HepG2 (cell line): Measurements from ENCODE around the gene TACC3. TPM values are rescaled to one million over a fixed set of nuclear protein-coding genes. Genes with fewer than 3 reads are reported as not detected.
A peak's percentile ranks its signal among the peaks of the same experiment; 100 is the strongest.

ENCODE experiments used
- ARHGAP35 ChIP-seq: sonication (generic); formaldehyde crosslinking; IDR thresholded peaks from 2 replicates; pipeline ENCODE4 v1.9.0; 2022; ENCODE audit warnings: mild to moderate bottlenecking, inconsistent platforms, moderate library complexity, missing genetic modification reagents, borderline replicate concordance
- BORCS8-MEF2B ChIP-seq: sonication (generic); formaldehyde crosslinking; IDR thresholded peaks from 2 replicates; pipeline ENCODE4 v1.8.0; 2022; ENCODE audit warnings: mild to moderate bottlenecking, missing genetic modification reagents
- FOSL2 ChIP-seq: sonication (generic); formaldehyde crosslinking; IDR thresholded peaks from 2 replicates; pipeline ENCODE4 v1.4.0; 2020; ENCODE audit warnings: missing genetic modification reagents
- FOXK1 ChIP-seq: sonication (generic); formaldehyde crosslinking; IDR thresholded peaks from 2 replicates; pipeline ENCODE4 v1.4.0; 2020; ENCODE audit warnings: low read depth, missing genetic modification reagents, borderline replicate concordance
- JUND ChIP-seq: sonication (generic); formaldehyde crosslinking; IDR thresholded peaks from 2 replicates; pipeline ENCODE4 v1.8.0; 2022; ENCODE audit warnings: mild to moderate bottlenecking, missing genetic modification reagents
- PAWR ChIP-seq: sonication (generic); formaldehyde crosslinking; IDR thresholded peaks from 2 replicates; pipeline ENCODE4 v1.4.0; 2020; ENCODE audit warnings: missing genetic modification reagents, mild to moderate bottlenecking, borderline replicate concordance
- SIX1 ChIP-seq: sonication (generic); formaldehyde crosslinking; IDR thresholded peaks from 2 replicates; pipeline ENCODE4 v1.4.0; 2020; ENCODE audit warnings: missing genetic modification reagents, borderline replicate concordance
- SKI ChIP-seq: fragments of 450-650 bp; IDR thresholded peaks from one replicate; pipeline ENCODE4 v1.6.1; 2018; ENCODE audit warnings: mild to moderate bottlenecking; ENCODE audit not compliant: partially characterized antibody
- SYNCRIP ChIP-seq: fragments of 200-400 bp; formaldehyde crosslinking; IDR thresholded peaks from 2 replicates; pipeline ENCODE4 v1.6.1; 2018; ENCODE audit warnings: mild to moderate bottlenecking, low read depth, low read length; ENCODE audit not compliant: insufficient read depth
- TBX3 ChIP-seq: fragments of 450-650 bp; IDR thresholded peaks from 2 replicates; pipeline ENCODE4 v1.6.1; 2017; ENCODE audit warnings: antibody characterized with exemption, mild to moderate bottlenecking, inconsistent platforms, borderline replicate concordance
- ZFYVE20 ChIP-seq: sonication (generic); formaldehyde crosslinking; IDR thresholded peaks from 2 replicates; pipeline ENCODE4 v1.8.0; 2023; ENCODE audit warnings: low read depth, mild to moderate bottlenecking, moderate library complexity, missing genetic modification reagents, borderline replicate concordance
- ZNF20 ChIP-seq: sonication (generic); formaldehyde crosslinking; IDR thresholded peaks from 2 replicates; pipeline ENCODE4 v1.4.0; 2020; ENCODE audit warnings: mild to moderate bottlenecking, moderate library complexity, missing genetic modification reagents
- ZNF207 ChIP-seq: fragments of 450-650 bp; IDR thresholded peaks from 2 replicates; pipeline ENCODE4 v1.6.1; 2016; ENCODE audit warnings: antibody characterized with exemption, borderline replicate concordance
- ZNF318 ChIP-seq: sonication (generic); formaldehyde crosslinking; IDR thresholded peaks from 2 replicates; pipeline ENCODE4 v1.4.0; 2020; ENCODE audit warnings: mild to moderate bottlenecking, missing genetic modification reagents
- ZNF343 ChIP-seq: sonication (generic); formaldehyde crosslinking; IDR thresholded peaks from 2 replicates; pipeline ENCODE4 v1.4.0; 2020; ENCODE audit warnings: mild to moderate bottlenecking, missing genetic modification reagents
- ZNF383 ChIP-seq: sonication (generic); formaldehyde crosslinking; IDR thresholded peaks from 2 replicates; pipeline ENCODE4 v1.4.0; 2020; ENCODE audit warnings: missing genetic modification reagents, mild to moderate bottlenecking, borderline replicate concordance
- ZNF484 ChIP-seq: sonication (generic); formaldehyde crosslinking; IDR thresholded peaks from 2 replicates; pipeline ENCODE4 v1.5.1; 2020; ENCODE audit warnings: mild to moderate bottlenecking, low read depth, missing genetic modification reagents, borderline replicate concordance
- ZNF788 ChIP-seq: sonication (generic); formaldehyde crosslinking; IDR thresholded peaks from 2 replicates; pipeline ENCODE4 v1.5.0; 2020; ENCODE audit warnings: mild to moderate bottlenecking, missing genetic modification reagents, borderline replicate concordance
- ZNF792 ChIP-seq: IDR thresholded peaks from 2 replicates; pipeline ENCODE4 v1.6.1; 2016
- polyA plus RNA-seq, 8 experiments: library from polyadenylated mRNA; depleted of rRNA in 3 of 8; stranded (reverse) in 7 of 8; unstranded in 1 of 8; fragments of >200 nt; fragmentation: Illumina TruSeq in 4 of 8; extraction: Trizol in 4 of 8; gene quantifications; 2 replicates each; pipeline versions ENCODE4 v1.2.1 to v1.2.3, GENCODE V29; 2011 to 2016; ENCODE audit warnings: low read depth in 4 of 8, missing spikeins in 1 of 8, mixed read lengths in 1 of 8; ENCODE audit not compliant: insufficient read depth in 1 of 8
- total RNA-seq, 5 experiments: library from RNA; depleted of rRNA; stranded (reverse); fragments of >200 nt; fragmentation: Illumina TruSeq; extraction: Trizol; gene quantifications; 2 replicates each; pipeline ENCODE4 v1.2.3, GENCODE V29; 2016; ENCODE audit warnings: low read depth in 1 of 5
- TF ChIP-seq, protein P1 (sequence below): conservative IDR thresholded peaks from 2 replicates; pipeline ENCODE4 v1.6.1; 2018; ENCODE audit warnings: missing genetic modification reagents

TACC3 gene
- total and polyA plus RNA-seq, 2 of the 13 experiments (the other 11 are each of a cell fraction or from before 2014, with no cell fraction given) = 20.3 to 21.2 TPM

DNA sequence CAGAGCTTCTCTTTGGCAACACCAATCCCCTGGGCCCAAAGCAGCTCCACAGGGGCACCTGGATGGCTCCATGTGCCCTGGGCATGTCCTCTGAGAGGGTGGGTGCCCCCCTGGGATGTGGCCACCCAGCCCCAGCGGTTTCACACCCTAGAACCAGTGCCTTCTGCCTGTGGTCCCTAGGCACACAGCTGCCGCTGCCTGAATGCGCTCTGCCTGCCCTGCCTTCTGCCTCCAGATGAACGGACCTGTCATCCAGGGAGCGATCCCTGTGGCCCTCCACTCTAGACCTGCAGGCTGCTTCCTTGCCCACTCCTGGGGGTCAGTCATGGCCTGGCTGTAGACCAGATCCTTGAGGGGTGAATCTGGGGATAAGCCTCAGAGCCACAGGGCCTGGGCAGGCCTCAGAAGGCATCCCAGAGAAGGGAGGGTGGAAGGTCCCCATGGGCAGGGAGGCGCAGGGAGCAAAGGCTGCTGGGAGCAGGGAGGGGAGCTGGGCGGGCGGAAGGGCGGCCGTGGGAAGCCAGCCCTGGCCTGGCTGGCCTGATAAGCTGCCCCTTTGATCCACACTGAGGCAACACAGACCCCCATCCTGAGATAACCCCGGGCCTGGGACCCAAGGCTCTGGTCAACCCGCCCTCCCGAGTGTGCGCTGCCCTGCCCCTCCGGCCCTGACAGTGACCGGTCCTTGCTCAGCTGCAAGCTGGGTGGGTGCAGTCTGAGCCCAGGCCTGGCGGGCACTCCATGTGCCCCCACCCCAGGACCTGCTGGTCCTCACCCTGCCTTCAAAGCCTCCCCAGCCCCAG is 63.7 kb downstream of the TACC3 start (continued):
- 0 out of 2 replicates have a peak, but pooled peaks have one; percentile 57 for TF ChIP-seq ZNF318 (CRISPR knock-in tag)
- no peak for TF ChIP-seq ZNF484 (CRISPR knock-in tag)
- peak; percentile 41 for TF ChIP-seq SKI
- TF ChIP-seq JUND (CRISPR knock-in tag) = peak; percentile 9; the same call in 1 of the 2 replicates
- 0 out of 2 replicates have a peak, but pooled peaks have one; percentile 52 for TF ChIP-seq ZNF383 (CRISPR knock-in tag)
- no peak for TF ChIP-seq FOXK1
- TF ChIP-seq ZNF343 (CRISPR knock-in tag) = no peak
- TF ChIP-seq, protein P1, sequence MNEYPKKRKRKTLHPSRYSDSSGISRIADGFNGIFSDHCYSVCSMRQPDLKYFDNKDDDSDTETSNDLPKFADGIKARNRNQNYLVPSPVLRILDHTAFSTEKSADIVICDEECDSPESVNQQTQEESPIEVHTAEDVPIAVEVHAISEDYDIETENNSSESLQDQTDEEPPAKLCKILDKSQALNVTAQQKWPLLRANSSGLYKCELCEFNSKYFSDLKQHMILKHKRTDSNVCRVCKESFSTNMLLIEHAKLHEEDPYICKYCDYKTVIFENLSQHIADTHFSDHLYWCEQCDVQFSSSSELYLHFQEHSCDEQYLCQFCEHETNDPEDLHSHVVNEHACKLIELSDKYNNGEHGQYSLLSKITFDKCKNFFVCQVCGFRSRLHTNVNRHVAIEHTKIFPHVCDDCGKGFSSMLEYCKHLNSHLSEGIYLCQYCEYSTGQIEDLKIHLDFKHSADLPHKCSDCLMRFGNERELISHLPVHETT = no peak
- TF ChIP-seq SIX1 = no peak
- TF ChIP-seq ZNF207 = no peak
- no peak for TF ChIP-seq TBX3
- peak; percentile 93; the same call in 1 of the 2 replicates for TF ChIP-seq ZNF788
- no peak for TF ChIP-seq ZFYVE20 (CRISPR knock-in tag)
- TF ChIP-seq FOSL2 (CRISPR knock-in tag) = peak; percentile 27
- TF ChIP-seq ZNF792 (CRISPR knock-in tag) = peak; percentile 60; the same call in 1 of the 2 replicates
- no peak for TF ChIP-seq BORCS8-MEF2B (CRISPR knock-in tag)
- TF ChIP-seq SYNCRIP = no peak
- TF ChIP-seq PAWR (CRISPR knock-in tag) = no peak
- no peak for TF ChIP-seq ZNF20 (CRISPR knock-in tag)
- TF ChIP-seq ARHGAP35 (CRISPR knock-in tag) = peak; percentile 24; the same call in 1 of the 2 replicates
